ENCODE results near the gene RRP9.

GRCh38 chr3:51954713-51955112 lies 13.0 kb upstream of the RRP9 start:
- no peak for TF ChIP-seq CTCF (IDR thresholded peaks at IDR 0.05; ENCODE audit: insufficient read depth, low read length)
- no peak for TF ChIP-seq POLR2AphosphoS5 (IDR thresholded peaks at IDR 0.05; ENCODE audit: low read depth)
- TF ChIP-seq REST (IDR thresholded peaks at IDR 0.05; ENCODE audit: insufficient replicate concordance, low read depth), result no peak
- no peak for TF ChIP-seq GABPA (IDR thresholded peaks at IDR 0.05; ENCODE audit: low read depth)
- TF ChIP-seq SPI1 (IDR thresholded peaks at IDR 0.05; ENCODE audit: borderline replicate concordance, low read depth), result no peak
